SU-DHL-6 (cell line): ENCODE measurements around the gene UBALD2.

Experiments used
- CTCF ChIP-seq: fragments of 200-600 bp; sonication (generic); IDR thresholded peaks from one replicate; pipeline ENCODE4 v1.5.1; 2017; ENCODE audit warnings: antibody characterized with exemption, mild to moderate bottlenecking, low read length, moderate library complexity; ENCODE audit not compliant: insufficient read depth, poor library complexity, severe bottlenecking
- EZH2phosphoT487 ChIP-seq: fragments of 200-600 bp; sonication (generic), shearing (Covaris generic); conservative IDR thresholded peaks from 2 replicates; pipeline ENCODE4 v1.6.1; 2018; ENCODE audit warnings: mild to moderate bottlenecking, antibody characterized with exemption, low read length, moderate library complexity, mixed read lengths

DNA sequence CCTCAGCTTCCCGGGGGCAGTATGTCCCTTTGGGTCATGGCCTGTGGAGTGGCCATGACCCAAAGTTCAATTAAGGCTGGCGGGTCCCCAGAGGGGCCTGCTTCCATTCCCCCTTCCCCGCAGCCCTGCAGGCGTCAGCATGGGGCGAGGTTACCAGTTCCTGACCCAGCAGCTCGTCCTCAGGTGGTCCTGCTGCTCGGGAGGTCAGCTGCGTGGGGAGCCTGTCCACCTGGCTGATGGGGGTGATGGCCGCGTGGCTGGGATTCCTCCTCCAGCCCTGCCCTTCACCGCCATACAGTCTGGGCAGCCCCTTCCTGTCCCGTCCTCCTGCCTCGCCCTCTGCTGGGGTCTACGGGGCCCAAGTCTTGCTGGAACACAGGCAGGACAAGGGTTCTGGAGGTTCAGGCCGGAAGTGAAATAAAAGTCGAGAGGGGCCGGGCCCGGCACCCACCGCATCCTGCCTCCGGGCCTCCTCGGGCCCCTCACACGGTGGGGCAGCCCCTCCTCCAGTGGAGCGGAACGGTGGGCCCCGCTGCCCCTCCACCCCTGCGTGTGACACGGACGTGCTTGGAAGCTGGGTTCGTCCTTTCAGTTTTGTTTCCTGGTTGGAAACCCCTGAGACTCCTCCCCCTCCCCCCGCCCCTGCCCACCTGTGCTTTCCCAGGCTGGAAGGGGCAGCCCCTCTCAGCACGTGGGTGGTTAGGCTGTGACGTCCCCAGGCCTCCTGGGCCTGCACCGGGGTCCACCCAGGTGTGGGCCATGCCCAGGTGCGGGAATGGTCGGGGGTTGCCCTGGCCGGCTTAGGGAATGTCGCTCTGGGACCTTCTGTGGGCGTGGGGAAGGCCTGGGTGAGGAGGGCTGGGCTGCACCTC is 6.8 kb downstream of the UBALD2 start:
- TF ChIP-seq CTCF (no peak), EZH2phosphoT487 (no peak)
